GM18873 (cell line): ENCODE measurements around the gene NLGN1.

Source experiments
- ATAC-seq: cut with Tn5 transposase; IDR thresholded peaks from one replicate; pipeline ENCODE4 v1.9.1; 2021; ENCODE audit warnings: mild to moderate bottlenecking, moderate library complexity, moderate number of reproducible peaks; ENCODE audit not compliant: unreplicated experiment, low FRiP score

Gene NLGN1

DNA sequence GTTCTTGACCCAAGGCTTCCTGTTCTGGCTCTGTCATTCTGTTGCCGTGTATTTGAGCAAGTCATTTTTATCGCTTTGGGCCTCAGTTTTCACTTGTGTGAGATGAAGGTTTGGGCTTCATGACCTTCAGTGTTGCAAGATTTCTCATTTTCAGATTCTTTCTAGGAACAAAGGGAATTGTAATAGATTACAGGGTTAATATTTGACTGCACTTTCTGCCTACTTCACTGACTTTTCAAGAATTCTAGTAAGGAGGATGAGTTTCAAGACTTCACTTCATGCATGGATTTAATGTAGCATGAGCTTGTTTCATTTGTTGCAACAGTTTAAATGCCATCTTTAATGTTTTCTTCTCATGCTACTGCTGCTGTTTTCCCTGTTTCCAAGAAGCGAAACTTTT is 226.5 kb downstream of the NLGN1 start:
- no peak for ATAC-seq

DNA sequence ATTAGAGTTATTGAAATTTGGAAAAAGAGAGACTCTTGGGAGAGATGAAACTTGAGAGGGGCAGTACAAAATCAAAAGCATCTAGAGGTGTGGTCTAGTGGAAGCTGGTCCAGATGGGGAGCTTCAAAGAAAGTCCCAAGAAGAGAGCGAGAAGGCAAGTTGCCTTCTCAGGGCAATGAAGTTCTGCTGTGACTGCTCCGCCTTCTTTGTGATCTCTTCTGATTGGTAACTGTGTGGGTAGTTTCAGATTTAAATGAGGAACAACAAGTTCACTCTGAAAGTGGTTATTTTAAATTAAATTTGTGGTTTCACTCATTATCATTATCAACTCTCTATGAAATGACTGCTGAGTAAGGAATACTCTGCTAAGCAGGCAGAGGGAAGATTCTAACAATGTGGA is 233.3 kb downstream of the NLGN1 start:
- no peak for ATAC-seq

DNA sequence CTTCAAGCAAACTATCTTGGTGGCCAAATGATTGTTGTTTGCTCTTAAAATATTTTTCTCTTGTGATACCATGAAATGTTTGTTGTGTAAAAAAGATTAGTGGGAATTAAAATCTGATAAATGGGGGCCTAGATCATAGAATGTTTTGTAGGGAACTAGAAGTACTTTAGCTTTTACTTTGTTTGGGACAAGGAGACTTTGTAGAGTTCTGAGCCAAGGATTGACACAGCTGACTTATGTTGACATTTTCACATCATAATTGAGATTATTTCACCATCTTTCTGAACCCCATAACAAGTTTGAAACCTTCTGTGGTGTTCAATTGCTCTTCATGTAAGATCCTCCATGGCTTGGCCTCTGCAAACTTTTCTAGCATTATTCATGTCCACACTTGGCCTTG is 235.4 kb downstream of the NLGN1 start:
- no peak for ATAC-seq

DNA sequence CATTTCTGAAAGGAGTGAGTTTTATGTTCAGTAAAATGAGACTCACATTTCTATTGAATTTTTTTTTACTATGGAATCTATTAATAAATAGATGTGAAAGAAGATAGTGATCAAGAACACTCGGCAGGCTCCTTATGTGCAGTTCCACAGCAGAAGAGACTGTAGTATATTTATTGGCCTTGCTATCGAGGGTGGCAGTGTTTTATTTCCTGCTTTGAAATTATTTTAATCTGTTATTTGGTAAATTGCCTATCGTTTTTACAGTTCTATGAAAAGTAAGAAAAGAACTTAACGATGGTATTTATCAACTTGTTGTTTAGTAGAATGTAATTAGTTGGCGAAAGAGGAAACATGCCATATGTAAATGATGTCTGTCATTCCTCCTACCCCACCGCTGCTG is 238.3 kb downstream of the NLGN1 start:
- ATAC-seq, result no peak

DNA sequence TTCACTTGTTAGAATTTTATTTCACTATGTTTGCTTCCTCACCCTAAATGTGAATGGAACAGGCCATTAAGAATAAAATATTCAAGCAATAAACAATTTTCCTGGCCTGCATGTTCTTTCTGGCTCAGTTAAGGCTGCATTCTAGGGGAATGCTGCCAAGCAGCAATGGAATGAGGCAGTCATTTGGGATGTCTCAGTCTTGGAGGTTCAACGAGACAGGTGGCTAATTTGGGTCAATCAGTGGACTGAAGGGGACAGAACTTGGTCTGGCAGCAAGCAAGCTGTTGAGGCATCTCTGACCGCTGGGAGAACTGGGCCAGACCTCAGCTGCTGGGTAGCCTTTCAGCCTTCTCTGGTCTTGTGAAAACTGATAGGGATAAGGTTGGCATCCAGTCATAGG is 241.6 kb downstream of the NLGN1 start:
- ATAC-seq, result no peak

DNA sequence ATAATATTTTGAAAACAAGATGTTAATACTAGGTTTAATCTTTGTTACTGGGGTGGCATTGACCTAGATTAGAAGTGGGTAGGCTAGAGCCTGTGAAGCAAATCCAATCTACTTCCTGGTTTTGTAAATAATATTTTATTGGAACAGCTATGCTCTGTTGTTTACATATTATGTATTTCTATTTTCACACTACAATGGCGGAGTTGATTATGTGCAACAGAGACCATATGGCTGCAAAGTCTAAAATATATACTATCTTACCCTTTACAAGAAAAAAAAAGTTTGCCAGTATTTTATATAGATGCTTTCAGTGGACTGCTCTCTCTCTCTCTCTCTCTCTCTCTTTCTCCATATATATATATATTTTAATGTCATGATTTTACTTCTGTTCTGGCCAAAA is 244.2 kb downstream of the NLGN1 start:
- no peak for ATAC-seq

DNA sequence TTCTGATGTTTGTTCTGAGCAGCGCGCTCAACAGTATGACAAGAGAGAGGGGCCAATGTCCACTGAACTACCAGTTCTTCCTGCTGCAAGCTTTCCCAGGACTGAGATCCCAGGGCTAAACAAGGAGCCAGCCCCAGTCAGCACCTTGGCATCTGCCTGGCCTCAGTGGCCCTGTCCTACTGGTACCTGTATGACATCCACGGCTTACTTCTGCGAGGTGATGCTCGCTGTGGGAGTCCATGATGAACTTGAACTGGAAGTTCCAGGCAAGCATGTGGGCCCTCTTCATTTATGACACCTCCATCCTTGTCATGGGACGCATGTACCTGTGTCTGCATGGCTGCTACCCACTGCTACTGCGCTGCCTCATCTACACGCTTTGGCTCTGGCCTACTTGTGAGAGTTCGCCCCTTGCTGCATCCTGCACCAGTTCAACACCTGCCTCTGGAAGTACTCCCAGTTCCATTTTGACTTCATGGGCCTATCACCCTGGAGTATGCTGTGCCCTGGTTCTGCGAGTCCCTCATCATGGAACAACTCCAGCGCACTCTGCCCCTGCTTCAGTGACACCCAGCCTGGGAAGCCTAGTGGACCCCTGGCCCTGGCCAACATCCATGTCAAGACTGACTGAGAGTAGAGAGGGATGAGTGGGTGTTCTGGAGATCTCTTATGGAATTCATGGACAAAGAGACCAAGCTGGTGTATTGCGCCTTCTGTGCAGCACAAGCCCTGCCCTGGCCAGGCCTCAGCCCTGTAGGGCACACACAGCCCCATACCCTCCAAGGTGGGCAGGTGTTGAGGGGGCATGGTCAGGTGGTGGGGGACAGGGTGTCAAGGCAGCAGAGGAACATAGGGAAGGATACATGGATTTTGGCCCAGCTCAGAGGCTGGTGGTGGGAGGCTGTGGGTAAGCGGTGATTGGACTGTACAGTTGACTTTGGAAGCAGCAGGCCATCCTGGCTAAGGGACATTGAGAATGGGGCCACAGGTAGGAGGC is 246.8 kb downstream of the NLGN1 start:
- no peak for ATAC-seq

DNA sequence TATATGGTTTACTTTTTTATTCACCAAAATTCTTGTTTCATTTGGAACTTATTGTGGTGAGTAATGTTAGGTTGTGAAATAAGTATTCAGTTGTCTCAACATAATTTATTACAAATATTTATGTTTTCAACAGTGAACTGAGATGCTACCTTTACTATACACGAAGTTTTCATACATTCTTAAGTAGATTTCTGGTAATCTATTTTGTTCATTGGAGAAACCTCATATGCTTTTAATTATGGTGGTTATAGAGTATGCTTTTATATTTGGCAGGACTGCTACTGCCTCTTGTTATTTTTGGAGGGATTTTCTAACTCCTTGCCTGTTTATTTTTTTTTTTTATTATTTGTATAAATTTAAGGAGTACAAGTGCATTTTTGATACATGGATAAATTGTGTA is 253.1 kb downstream of the NLGN1 start:
- ATAC-seq, result no peak

DNA sequence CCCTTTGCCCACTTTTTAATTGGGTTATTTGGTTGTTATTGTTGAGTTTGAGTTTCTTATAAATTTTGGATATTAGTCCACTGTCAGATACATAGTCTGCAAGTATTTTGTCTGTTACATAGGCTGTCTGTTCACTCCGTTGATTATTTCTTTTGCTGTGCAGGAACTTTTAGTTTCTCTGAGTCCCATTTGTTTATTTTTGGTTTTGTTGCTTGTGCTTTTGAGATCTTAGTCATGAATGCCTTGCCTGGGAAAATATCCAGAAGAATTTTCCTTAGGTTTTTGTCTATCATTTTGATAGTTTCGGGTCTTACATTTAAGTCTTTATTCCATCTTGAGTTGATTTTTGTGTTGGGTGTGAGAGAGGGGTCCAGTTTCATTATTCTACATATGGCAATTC is 254.5 kb downstream of the NLGN1 start:
- no peak for ATAC-seq

DNA sequence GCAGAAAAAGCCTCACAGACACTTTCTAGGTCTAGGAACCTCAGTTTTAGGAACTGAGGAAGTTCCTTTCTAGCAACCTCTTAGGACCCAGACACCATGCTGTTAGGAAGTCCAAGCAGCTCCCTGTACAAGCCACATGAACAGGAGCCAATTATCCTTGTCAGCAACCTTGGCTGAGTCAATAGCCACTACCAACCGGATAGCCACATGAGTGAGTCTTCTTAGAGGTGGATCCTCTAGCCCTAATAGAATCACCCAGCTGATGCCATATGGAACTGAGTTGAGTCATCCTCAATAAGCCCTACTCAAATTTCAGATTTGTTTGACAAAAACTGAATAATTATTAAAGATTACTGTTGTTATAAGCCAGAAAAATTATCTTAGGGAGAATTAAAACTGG is 256.2 kb downstream of the NLGN1 start:
- no peak for ATAC-seq

DNA sequence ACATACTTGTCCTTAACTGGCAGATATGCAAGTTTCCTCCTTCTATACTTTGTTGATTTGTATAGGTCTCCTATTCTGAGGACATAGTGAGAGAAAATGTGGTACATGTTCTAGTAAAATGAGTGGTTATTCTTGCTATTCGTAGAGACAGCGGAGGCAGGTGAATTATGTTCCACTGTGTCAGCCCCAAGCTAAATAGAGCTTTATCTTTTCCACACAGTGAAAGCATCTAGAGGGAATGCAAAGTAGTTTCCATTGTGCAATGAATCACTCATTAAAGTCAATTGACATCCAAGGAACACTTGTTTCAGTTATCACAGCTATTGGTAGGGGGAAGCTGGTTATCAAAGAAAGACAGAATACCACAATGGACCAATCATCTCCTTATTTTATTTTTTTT is 262.4 kb downstream of the NLGN1 start:
- ATAC-seq, result no peak

DNA sequence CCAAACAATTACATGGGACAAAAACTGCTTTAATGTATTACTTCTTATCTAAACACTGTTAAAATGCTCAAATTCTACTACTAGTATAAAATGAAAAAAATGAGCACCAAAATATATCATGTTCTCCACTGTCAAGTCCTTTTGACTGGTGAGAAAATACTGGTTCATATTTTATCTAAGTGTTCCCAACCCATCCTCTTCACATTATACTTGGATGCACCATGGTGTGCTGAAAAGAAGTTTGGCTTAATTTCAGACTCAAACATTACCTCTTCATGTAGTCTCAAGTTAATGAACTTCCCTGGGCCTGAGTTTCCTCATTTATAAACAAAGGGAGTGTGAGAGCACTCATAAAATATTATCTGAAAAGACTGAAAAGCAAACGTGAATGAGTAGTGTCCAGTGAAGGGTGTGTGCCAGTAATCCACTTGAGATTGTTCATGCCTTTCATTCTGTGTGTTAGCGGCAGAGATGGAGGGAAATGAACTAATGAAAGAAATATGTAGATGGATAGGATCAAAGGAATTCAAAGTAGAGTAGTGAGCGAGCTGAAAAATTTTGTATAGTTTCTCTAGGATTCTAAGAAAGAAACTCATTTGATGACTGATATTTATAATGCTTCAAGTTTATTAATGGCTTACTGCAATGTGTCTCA is 263.2 kb downstream of the NLGN1 start:
- no peak for ATAC-seq

DNA sequence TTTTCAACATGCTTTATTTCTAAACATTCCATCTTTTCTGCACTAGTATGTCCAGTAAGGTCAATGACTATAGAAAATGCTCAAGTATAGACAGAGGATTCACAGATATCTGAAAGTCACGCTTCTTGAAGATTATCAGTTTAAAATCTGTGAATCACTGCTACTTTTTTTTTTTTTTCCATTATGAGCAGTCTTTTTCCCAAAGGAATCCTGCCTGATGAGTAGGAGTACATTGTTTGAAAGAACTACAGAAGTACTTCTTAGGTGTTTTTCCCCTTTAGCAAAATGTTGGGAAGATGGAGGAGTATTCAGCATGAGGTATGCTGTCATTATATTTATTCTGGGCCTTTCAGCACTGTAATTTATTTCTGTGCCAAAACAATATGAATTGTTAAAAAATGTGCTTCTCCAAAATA is 266.2 kb downstream of the NLGN1 start:
- no peak for ATAC-seq

DNA sequence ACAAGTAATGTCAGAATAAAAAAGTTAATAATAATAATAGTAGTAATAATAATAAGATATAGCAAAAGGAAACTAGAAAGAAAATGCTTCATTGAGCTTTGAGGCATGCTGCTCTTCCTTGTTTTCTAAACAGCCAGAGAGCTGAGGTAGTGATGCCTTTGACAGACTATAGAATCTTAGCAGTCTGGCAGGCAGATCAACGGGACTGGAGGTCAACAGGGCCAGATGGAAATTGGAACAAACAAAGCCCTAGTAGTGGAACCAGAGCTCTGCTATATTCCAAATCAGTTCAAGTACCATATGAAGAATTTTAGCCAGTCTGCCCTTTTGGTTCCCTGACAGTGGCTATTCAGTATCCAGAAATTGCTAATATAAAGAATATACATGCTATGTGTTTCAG is 278.6 kb downstream of the NLGN1 start:
- no peak for ATAC-seq

DNA sequence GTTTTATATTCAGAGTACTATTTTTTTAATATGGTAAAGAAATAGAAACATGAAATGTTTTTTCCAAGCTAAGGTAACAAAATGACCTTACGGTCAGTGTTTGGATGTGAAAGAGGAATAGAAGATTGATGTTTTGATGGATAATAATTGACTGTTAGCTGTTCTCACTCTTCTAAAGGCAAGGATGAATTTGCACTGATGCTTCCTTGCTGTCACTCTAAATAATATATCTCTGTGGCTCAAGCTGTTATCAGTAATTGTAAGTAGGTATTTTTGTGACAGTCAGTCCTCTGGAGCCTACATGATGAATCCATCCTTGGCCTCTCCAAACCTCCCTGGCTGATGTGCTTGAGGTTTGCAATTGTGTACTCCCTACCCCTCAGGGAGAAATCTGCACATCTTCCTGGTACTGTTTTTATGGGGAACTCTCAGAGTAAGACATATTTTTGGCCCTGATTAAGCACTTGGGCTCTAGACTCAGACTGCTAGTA is 283.7 kb downstream of the NLGN1 start:
- no peak for ATAC-seq

DNA sequence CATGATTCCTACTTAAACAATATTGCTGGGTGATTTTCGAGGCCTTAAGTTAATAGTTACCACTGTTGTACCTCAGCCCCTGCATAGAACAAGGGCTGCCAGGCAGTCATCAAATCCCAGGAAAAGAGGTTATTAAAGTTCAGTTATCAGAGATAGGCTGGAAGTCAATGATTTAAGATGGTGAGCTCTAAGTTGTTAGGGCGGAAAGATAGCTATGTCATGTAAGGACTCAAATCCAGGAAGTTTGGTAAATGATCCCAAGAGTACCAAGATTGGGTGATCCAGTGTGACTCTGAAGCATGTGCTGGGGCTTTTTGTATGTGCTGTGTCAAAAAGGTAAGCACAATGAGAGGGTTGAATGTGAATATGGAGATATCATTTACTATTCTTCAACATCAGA is 287.9 kb downstream of the NLGN1 start:
- ATAC-seq, result no peak

DNA sequence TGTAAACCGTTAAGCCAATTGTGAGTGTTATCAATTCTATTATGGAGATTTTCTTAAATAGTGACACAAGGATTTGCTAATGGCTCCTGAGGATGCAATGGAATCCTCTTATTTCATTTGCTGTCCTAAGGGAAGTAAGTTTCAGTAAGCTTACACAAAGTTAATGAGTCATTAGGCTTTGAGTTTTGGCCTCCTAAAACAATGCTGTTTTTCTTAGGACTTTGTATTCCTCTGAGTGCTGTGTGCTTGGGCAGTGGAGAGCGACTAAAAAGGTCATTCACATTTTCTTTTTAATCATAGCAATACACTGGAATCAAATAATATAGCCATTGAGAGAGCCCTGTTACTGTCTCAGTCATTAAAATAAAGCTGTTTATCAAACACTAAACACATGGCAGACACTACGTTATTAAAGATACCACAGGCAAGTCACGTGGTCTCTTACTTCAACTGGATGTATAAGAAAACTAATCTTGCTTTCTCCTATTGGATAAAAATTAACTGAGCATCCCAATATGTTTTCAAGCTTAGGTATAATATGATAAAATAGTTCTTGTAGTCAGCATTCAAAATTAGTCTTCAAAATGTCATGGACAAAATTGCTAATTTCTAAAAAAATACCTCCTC is 290.8 kb downstream of the NLGN1 start:
- ATAC-seq, result no peak

DNA sequence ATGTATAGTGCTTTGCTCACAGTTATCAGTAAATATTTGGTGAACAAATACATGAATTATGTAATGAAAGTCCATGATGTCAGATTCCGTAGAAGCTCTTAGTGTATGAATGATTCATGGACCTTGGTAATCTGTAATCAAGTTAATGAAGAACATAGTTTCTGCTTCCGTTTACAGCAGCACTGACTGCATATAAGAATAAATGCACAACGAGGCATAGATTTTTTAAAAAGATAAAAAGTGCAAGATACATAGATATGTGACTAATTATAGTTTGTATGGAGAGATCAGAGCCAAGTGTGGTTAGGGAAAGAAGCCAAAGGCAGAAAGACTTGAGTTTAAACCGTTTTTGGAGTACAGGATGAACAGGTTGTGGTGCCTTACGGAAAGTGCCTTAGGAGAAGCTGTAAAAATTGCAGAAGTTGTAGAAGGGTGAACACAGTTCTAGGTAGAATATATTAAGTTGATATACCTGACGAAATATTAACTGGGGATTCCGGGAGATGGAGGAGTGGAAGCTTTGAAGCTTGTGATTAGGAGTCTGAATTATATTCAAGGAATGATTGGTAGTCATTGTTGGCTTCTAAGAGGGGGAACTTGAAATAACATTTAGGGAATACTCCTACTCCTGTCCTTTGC is 293.1 kb downstream of the NLGN1 start:
- ATAC-seq, result no peak

DNA sequence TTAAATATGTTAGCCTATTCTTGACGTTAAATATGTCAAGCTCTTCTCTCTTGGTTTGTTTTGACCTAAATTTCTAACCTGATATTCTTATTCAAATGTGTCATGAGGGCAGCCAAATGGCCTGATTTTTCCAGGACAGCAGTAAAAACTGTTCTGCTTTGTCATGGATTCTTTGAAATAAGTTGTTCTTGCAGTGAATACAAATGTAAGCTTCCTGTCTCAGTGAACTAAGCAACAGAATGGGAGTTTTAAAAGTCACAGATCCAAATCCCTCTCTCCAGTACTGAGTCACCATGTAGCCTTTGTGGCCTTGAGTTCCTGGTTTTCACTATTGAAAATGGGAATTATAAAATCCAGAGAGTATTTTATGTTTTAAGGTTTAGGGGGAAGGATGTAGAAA is 301.8 kb downstream of the NLGN1 start:
- no peak for ATAC-seq

DNA sequence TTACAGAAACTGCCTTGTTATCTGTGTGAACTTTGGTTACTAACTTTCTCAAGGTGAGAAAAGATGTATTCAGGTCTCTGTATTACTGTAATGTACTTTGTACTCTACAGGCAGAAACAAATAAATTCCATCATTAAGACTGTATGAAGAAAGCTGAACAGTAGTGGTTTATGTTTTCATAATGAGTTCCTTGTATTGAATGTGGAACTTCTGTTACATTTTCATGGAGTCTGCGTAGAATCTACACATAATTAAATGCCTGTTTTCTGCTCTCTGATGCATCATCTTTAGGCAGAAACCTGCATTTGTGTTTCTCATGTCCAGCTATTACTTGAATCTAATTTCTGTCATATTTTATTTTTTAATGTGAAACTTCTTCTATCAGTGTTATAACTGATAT is 302.8 kb downstream of the NLGN1 start:
- ATAC-seq, result no peak

DNA sequence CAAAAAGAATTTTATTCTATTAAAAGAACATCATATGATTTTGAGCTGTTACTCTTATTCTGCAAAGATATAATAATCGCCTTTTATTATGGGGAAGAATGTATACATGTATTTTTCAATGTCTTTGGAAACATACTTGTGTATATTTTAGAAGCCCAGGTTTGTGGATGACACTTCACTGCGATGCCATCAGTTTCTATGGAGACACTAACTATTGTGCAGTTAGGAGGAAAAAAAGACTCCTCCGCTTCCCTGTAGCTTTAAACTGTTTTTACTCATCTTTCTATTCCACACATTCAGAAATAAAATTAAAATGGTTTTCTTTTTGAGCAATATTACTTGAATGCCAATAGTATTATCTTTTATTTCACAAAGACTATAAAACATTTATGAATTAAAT is 305.0 kb downstream of the NLGN1 start:
- no peak for ATAC-seq
